Activated B cell treated with CpG ODN at 0.5 μM for 24 hours (primary cell): ENCODE measurements around the gene INAFM1. TPM values are rescaled to one million over a fixed set of nuclear protein-coding genes. Genes with fewer than 3 reads are reported as not detected.

Experiments
- ATAC-seq: fragments of 200-7000 bp; cut with Tn5 transposase; one replicate; pipeline ENCODE4 v1.10.0; 2021; ENCODE audit warnings: low read depth, mild to moderate bottlenecking, moderate library complexity
- CTCF ChIA-PET: fragments of 350-600 bp; sonication (Branson Sonifier 250); formaldehyde crosslinking; loops from one replicate; lab custom pipeline; 2021; ENCODE audit warnings: antibody characterized with exemption; lab: Charles Lee
- POLR2A ChIA-PET: fragments of 350-600 bp; sonication (Branson Sonifier 250); formaldehyde crosslinking; loops from one replicate; lab custom pipeline; 2021; ENCODE audit warnings: antibody characterized with exemption; lab: Charles Lee
- DNase-seq: peaks from one replicate; pipeline ENCODE4 v3.0.0; 2022
- H3K27ac Mint-ChIP-seq: one replicate; pipeline ENCODE4 v1.8.0; 2020; ENCODE audit warnings: mixed read lengths
- H3K27me3 Mint-ChIP-seq: one replicate; pipeline ENCODE4 v1.8.0; 2021; ENCODE audit warnings: mixed read lengths
- H3K36me3 Mint-ChIP-seq: one replicate; pipeline ENCODE4 v1.8.0; 2021; ENCODE audit warnings: low read depth, mixed read lengths
- H3K4me1 Mint-ChIP-seq: one replicate; pipeline ENCODE4 v1.8.0; 2021; ENCODE audit warnings: mixed read lengths
- H3K4me3 Mint-ChIP-seq: one replicate; pipeline ENCODE4 v1.8.0; 2020; ENCODE audit warnings: mild to moderate bottlenecking, mixed read lengths
- H3K9me3 Mint-ChIP-seq: one replicate; pipeline ENCODE4 v1.8.0; 2020; ENCODE audit warnings: mixed read lengths
- CTCF ChIP-seq: fragments of 200-600 bp; IDR thresholded peaks from one replicate; pipeline ENCODE4 v1.8.0; 2022; ENCODE audit warnings: antibody characterized with exemption, mild to moderate bottlenecking
- intact Hi-C: fragments of 100-400 bp; cut with micrococcal nuclease; formaldehyde crosslinking; loops from one replicate; pipeline ENCODE4 v1.15.1; 2024
- total RNA-seq: library from RNA; stranded (reverse); gene quantifications from 2 replicates; pipeline ENCODE4 v1.2.3, GENCODE V29; 2022

INAFM1 gene
- total RNA-seq, 1 donor from 2014 or later: 11.8 TPM

GRCh38 chr19:47230921-47231214, 43.8 kb upstream of the INAFM1 start, which contains the start of gene BBC3:
Gene BBC3 (minus strand): TSS chr19:47231199. CDS start chr19:47228431, 2,768 bp downstream.
- ATAC-seq (no peak), DNase-seq (no peak)
- intact Hi-C loops: loop anchor here (1.0 kb wide), 1 partner anchor 13 kb away; no protein-coding TSS in a partner anchor
- H3K36me3 Mint-ChIP-seq: no peaks in the 10 kb centered on the region
- H3K4me1 Mint-ChIP-seq: peaks cover 28% of the 10 kb centered on the region
- H3K27me3 Mint-ChIP-seq: no peaks in the 10 kb centered on the region
- ChIA-PET CTCF (no interaction called here), POLR2A (no interaction called here)
- peak within 1 kb of the TSS; percentile 71 for H3K27ac Mint-ChIP-seq
- no peak for TF ChIP-seq CTCF
- H3K4me3 Mint-ChIP-seq: peak within 1 kb of the TSS; percentile 67
- no peaks in the 10 kb centered on the region for H3K9me3 Mint-ChIP-seq

- peak overlapping the region; percentile 67 for H3K4me3 Mint-ChIP-seq
- POLR2A ChIA-PET: interaction anchor here (0.6 to 2.4 kb wide), 8 partner anchors 12 to 516 kb away, joined by 3 to 13 read pairs (median 5); partner anchors contain the start of genes INAFM1, SAE1 and ZC3H4
- TF ChIP-seq CTCF: no peak
- peaks cover 30% of the 10 kb centered on the region for H3K4me1 Mint-ChIP-seq
- ATAC-seq (peak; percentile 63), DNase-seq (peak; percentile 86)
- no peaks in the 10 kb centered on the region for H3K36me3 Mint-ChIP-seq
- intact Hi-C loops: loop anchor here (1.0 kb wide), 1 partner anchor 13 kb away; no protein-coding TSS in a partner anchor
- no peaks in the 10 kb centered on the region for H3K27me3 Mint-ChIP-seq
- peak overlapping the region; percentile 71 for H3K27ac Mint-ChIP-seq
- CTCF ChIA-PET: interaction anchor here (0.9 to 2.4 kb wide), 3 partner anchors 11 to 21 kb away, joined by 3 to 11 read pairs (median 7); no protein-coding TSS in a partner anchor
- no peaks in the 10 kb centered on the region for H3K9me3 Mint-ChIP-seq
Measured at GRCh38 chr19:47231215-47232054, 43.2 kb upstream of the INAFM1 start.

GRCh38 chr19:47232422-47233211, 42.1 kb upstream of the INAFM1 start:
- H3K27me3 Mint-ChIP-seq: no peaks in the 10 kb centered on the region
- peak overlapping the region; percentile 57 for H3K27ac Mint-ChIP-seq
- ChIA-PET POLR2A (interaction anchor here (0.6 to 2.4 kb wide), 13 partner anchors 10 to 517 kb away, joined by 3 to 13 read pairs (median 5); partner anchors contain the start of genes CCDC9, INAFM1, SAE1 and ZC3H4), CTCF (interaction anchor here (0.9 to 2.4 kb wide), 3 partner anchors 10 to 22 kb away, joined by 3 to 11 read pairs (median 7); no protein-coding TSS in a partner anchor)
- H3K9me3 Mint-ChIP-seq: no peaks in the 10 kb centered on the region
- H3K4me1 Mint-ChIP-seq: peaks cover 21% of the 10 kb centered on the region
- peak overlapping the region; percentile 36 for H3K4me3 Mint-ChIP-seq
- no peak for TF ChIP-seq CTCF
- DNase-seq (no peak), ATAC-seq (no peak)
- H3K36me3 Mint-ChIP-seq: no peaks in the 10 kb centered on the region
- intact Hi-C loops: no loop called here

- no peak for TF ChIP-seq CTCF
- Mint-ChIP-seq H3K4me3 (no peak overlapping the region), H3K27ac (no peak overlapping the region), H3K4me1 (peaks cover 30% of the 10 kb centered on the region), H3K9me3 (no peaks in the 10 kb centered on the region), H3K27me3 (no peaks in the 10 kb centered on the region), H3K36me3 (no peaks in the 10 kb centered on the region)
- intact Hi-C loops: no loop called here
- CTCF ChIA-PET: interaction anchor here (1.0 kb wide), 1 partner anchor 25 kb away, joined by 5 read pairs; no protein-coding TSS in a partner anchor
- ATAC-seq: no peak
- POLR2A ChIA-PET: interaction anchor here (0.6 to 6.2 kb wide), 3 partner anchors 9 to 418 kb away, joined by 6 to 61 read pairs (median 8); no protein-coding TSS in a partner anchor
- no peak for DNase-seq
Measured at GRCh38 chr19:47236072-47236675, 38.5 kb upstream of the INAFM1 start.
